WTC11 (cell line): Measurements from ENCODE around the gene ZGRF1. TPM values are rescaled to one million over a fixed set of nuclear protein-coding genes. Genes with fewer than 3 reads are reported as not detected.

Experiments used
- ATAC-seq: fragments of 200-7000 bp; cut with Tn5 transposase; 2 replicates; pipeline ENCODE4 v1.10.0; 2021; ENCODE audit warnings: mild to moderate bottlenecking, moderate library complexity
- CTCF ChIA-PET: fragments of 300-600 bp; sonication (Branson Sonifier 250); formaldehyde crosslinking; loops from one replicate; lab custom pipeline; 2021; ENCODE audit warnings: antibody characterized with exemption; lab: Charles Lee
- POLR2A ChIA-PET: fragments of 350-600 bp; sonication (Branson Sonifier 250); formaldehyde crosslinking; loops from one replicate; lab custom pipeline; 2021; ENCODE audit warnings: antibody characterized with exemption; lab: Charles Lee
- DNase-seq: peaks from one replicate; pipeline ENCODE4 v3.0.0; 2021; ENCODE audit warnings: low spot score
- H3K27ac Mint-ChIP-seq: 2 replicates; pipeline ENCODE4 v1.8.0; 2021; ENCODE audit warnings: mixed read lengths
- H3K27me3 Mint-ChIP-seq: 2 replicates; pipeline ENCODE4 v1.8.0; 2021; ENCODE audit warnings: low read depth, mild to moderate bottlenecking, moderate library complexity, mixed read lengths
- H3K36me3 Mint-ChIP-seq: 2 replicates; pipeline ENCODE4 v1.8.0; 2021; ENCODE audit warnings: mixed read lengths
- H3K4me1 Mint-ChIP-seq: 2 replicates; pipeline ENCODE4 v1.8.0; 2022; ENCODE audit warnings: mixed read lengths
- H3K4me3 Mint-ChIP-seq: 2 replicates; pipeline ENCODE4 v1.8.0; 2021; ENCODE audit warnings: mild to moderate bottlenecking, moderate library complexity, mixed read lengths
- H3K9me3 Mint-ChIP-seq: 2 replicates; pipeline ENCODE4 v1.8.0; 2021; ENCODE audit warnings: mixed read lengths
- ATF1 ChIP-seq: sonication (generic); formaldehyde crosslinking; IDR thresholded peaks from 2 replicates; pipeline ENCODE4 v1.8.1; 2023; ENCODE audit warnings: mild to moderate bottlenecking, moderate library complexity, missing genetic modification reagents
- CBFB ChIP-seq: sonication (generic); formaldehyde crosslinking; IDR thresholded peaks from 2 replicates; pipeline ENCODE4 v1.8.1; 2022; ENCODE audit warnings: mild to moderate bottlenecking, low read depth, missing genetic modification reagents
- CREB1 ChIP-seq: sonication (generic); formaldehyde crosslinking; IDR thresholded peaks from 2 replicates; pipeline ENCODE4 v1.8.0; 2023; ENCODE audit warnings: mild to moderate bottlenecking, missing genetic modification reagents
- CREM ChIP-seq: sonication (generic); formaldehyde crosslinking; IDR thresholded peaks from 2 replicates; pipeline ENCODE4 v1.8.1; 2022; ENCODE audit warnings: mild to moderate bottlenecking, missing genetic modification reagents, moderate library complexity
- CTCF ChIP-seq: fragments of 200-600 bp; IDR thresholded peaks from 2 replicates; pipeline ENCODE4 v1.8.0; 2022; ENCODE audit warnings: antibody characterized with exemption
- E2F4 ChIP-seq: sonication (generic); formaldehyde crosslinking; IDR thresholded peaks from 2 replicates; pipeline ENCODE4 v1.8.1; 2022; ENCODE audit warnings: low read depth, mild to moderate bottlenecking, moderate library complexity, missing genetic modification reagents, borderline replicate concordance
- E2F5 ChIP-seq: sonication (generic); formaldehyde crosslinking; IDR thresholded peaks from 2 replicates; pipeline ENCODE4 v1.8.1; 2022; ENCODE audit warnings: mild to moderate bottlenecking, moderate library complexity, missing genetic modification reagents
- ELF4 ChIP-seq: sonication (generic); formaldehyde crosslinking; IDR thresholded peaks from 2 replicates; pipeline ENCODE4 v1.8.1; 2022; ENCODE audit warnings: low read depth, mild to moderate bottlenecking, moderate library complexity, missing genetic modification reagents
- FOXK1 ChIP-seq: sonication (generic); formaldehyde crosslinking; IDR thresholded peaks from 2 replicates; pipeline ENCODE4 v1.8.0; 2022; ENCODE audit warnings: mild to moderate bottlenecking, moderate library complexity, missing genetic modification reagents
- MLX ChIP-seq: sonication (generic); formaldehyde crosslinking; IDR thresholded peaks from 2 replicates; pipeline ENCODE4 v1.8.1; 2023; ENCODE audit warnings: mild to moderate bottlenecking, missing genetic modification reagents, moderate library complexity
- MYBL2 ChIP-seq: sonication (generic); formaldehyde crosslinking; IDR thresholded peaks from 2 replicates; pipeline ENCODE4 v1.8.1; 2023; ENCODE audit warnings: mild to moderate bottlenecking, moderate library complexity, missing genetic modification reagents
- NFYB ChIP-seq: sonication (generic); formaldehyde crosslinking; conservative IDR thresholded peaks from 2 replicates; pipeline ENCODE4 v1.8.0; 2022; ENCODE audit warnings: low read depth, missing genetic modification reagents
- OVOL2 ChIP-seq: fragments of 250-450 bp; sonication (Bioruptor Pico); IDR thresholded peaks from 2 replicates; pipeline ENCODE4 v1.9.0; 2021; ENCODE audit warnings: mild to moderate bottlenecking, borderline replicate concordance
- PRRX2 ChIP-seq: fragments of 250-450 bp; sonication (Bioruptor Pico); IDR thresholded peaks from 2 replicates; pipeline ENCODE4 v1.8.0; 2021; ENCODE audit warnings: mild to moderate bottlenecking
- TCF7 ChIP-seq: sonication (generic); formaldehyde crosslinking; IDR thresholded peaks from 2 replicates; pipeline ENCODE4 v1.8.0; 2022; ENCODE audit warnings: mild to moderate bottlenecking, low read depth, missing genetic modification reagents, moderate library complexity
- ZBTB43 ChIP-seq: sonication (generic); formaldehyde crosslinking; IDR thresholded peaks from 2 replicates; pipeline ENCODE4 v1.8.1; 2023; ENCODE audit warnings: mild to moderate bottlenecking, missing genetic modification reagents
- ZNF219 ChIP-seq: sonication (generic); formaldehyde crosslinking; IDR thresholded peaks from 2 replicates; pipeline ENCODE4 v1.8.0; 2023; ENCODE audit warnings: missing genetic modification reagents, mild to moderate bottlenecking, borderline replicate concordance
- ZNF232 ChIP-seq: sonication (generic); formaldehyde crosslinking; IDR thresholded peaks from 2 replicates; pipeline ENCODE4 v1.8.0; 2022; ENCODE audit warnings: mild to moderate bottlenecking, missing genetic modification reagents
- ZNF423 ChIP-seq: fragments of 250-450 bp; sonication (Bioruptor Pico); IDR thresholded peaks from 2 replicates; pipeline ENCODE4 v2.1.2; 2022; ENCODE audit warnings: mild to moderate bottlenecking, moderate library complexity
- ZNF425 ChIP-seq: fragments of 250-450 bp; sonication (Bioruptor Pico); conservative IDR thresholded peaks from 2 replicates; pipeline ENCODE4 v1.9.0; 2021; ENCODE audit warnings: mild to moderate bottlenecking
- ZNF532 ChIP-seq: fragments of 250-450 bp; sonication (Bioruptor Pico); IDR thresholded peaks from 2 replicates; pipeline ENCODE4 v1.9.0; 2021; ENCODE audit warnings: mild to moderate bottlenecking, borderline replicate concordance
- ZSCAN18 ChIP-seq: fragments of 250-450 bp; sonication (Bioruptor Pico); IDR thresholded peaks from 2 replicates; pipeline ENCODE4 v2.1.2; 2022; ENCODE audit warnings: mild to moderate bottlenecking, moderate library complexity
- total RNA-seq: library from RNA; stranded (reverse); gene quantifications from 3 replicates; pipeline ENCODE4 v1.2.3, GENCODE V29; 2021

The ZGRF1 gene
- total RNA-seq, 1 experiment from 2014 or later: 56.2 TPM

- peaks cover 7% of the 10 kb centered on the region for H3K27me3 Mint-ChIP-seq
- H3K4me3 Mint-ChIP-seq: peak overlapping the region; percentile 94
- peak; percentile 72 for ATAC-seq
- peak; percentile 54 for DNase-seq
- ChIA-PET CTCF (interaction anchor here (0.5 to 9.1 kb wide), 8 partner anchors 8 to 346 kb away, joined by 4 to 116 read pairs (median 9); partner anchors contain the start of gene LARP7), POLR2A (interaction anchor here (0.6 to 5.6 kb wide), 16 partner anchors 9 to 130 kb away, joined by 3 to 50 read pairs (median 4); partner anchors contain the start of genes LARP7, NEUROG2 and ZGRF1)
- H3K27ac Mint-ChIP-seq: peak overlapping the region; percentile 99
- peaks cover 43% of the 10 kb centered on the region for H3K4me1 Mint-ChIP-seq
- peaks cover 38% of the 10 kb centered on the region for H3K36me3 Mint-ChIP-seq
- no peaks in the 10 kb centered on the region for H3K9me3 Mint-ChIP-seq
- 0 out of 2 replicates have a peak, but pooled peaks have one; percentile 24 for TF ChIP-seq ZNF232 (CRISPR knock-in tag)
- peak; percentile 97 for TF ChIP-seq ATF1 (CRISPR knock-in tag)
- peak; percentile 89; the same call in 1 of the 2 replicates for TF ChIP-seq CREM (CRISPR knock-in tag)
- TF ChIP-seq NFYB (CRISPR knock-in tag): no peak; the same call in 1 of the 2 replicates
- peak; percentile 99 for TF ChIP-seq PRRX2 (CRISPR knock-in tag)
- TF ChIP-seq ZNF532: peak; percentile 98
- TF ChIP-seq CREB1 (CRISPR knock-in tag): peak; percentile 91
- TF ChIP-seq ZBTB43 (CRISPR knock-in tag): peak; percentile 82; the same call in 1 of the 2 replicates
- peak; percentile 37 for TF ChIP-seq ZNF423 (CRISPR knock-in tag)
- peak; percentile 12; the same call in 1 of the 2 replicates for TF ChIP-seq TCF7
- TF ChIP-seq MYBL2 (CRISPR knock-in tag): peak; percentile 27
- peak; percentile 77; the same call in 1 of the 2 replicates for TF ChIP-seq CBFB
- peak; percentile 33; the same call in 1 of the 2 replicates for TF ChIP-seq ZSCAN18 (CRISPR knock-in tag)
- peak; percentile 100 for TF ChIP-seq ZNF425 (CRISPR knock-in tag)
- TF ChIP-seq MLX (CRISPR knock-in tag): peak; percentile 91
- TF ChIP-seq E2F4 (CRISPR knock-in tag): no peak
- TF ChIP-seq FOXK1: peak; percentile 71
- no peak for TF ChIP-seq OVOL2
- TF ChIP-seq E2F5 (CRISPR knock-in tag): no peak
- no peak for TF ChIP-seq CTCF
- no peak for TF ChIP-seq ZNF219 (CRISPR knock-in tag)
- TF ChIP-seq ELF4 (CRISPR knock-in tag): peak; percentile 82; the same call in 1 of the 2 replicates
These were observed 9.0 kb upstream of the ZGRF1 start for GRCh38 chr4:112645541-112646329.
